ENCODE measurements around the gene ECT2L. TPM values are rescaled to one million over a fixed set of nuclear protein-coding genes. Genes with fewer than 3 reads are reported as not detected.
"Not testable (repeated sequence)": the region's sequence is repeated elsewhere in the genome, so short reads cannot be mapped to it uniquely, and the experiment has no call there.

The ECT2L gene
- total RNA-seq, 1 experiment from 2014 or later = not detected

- DNase-seq (ENCODE audit: low spot score) = no peak
- ChIA-PET CTCF (no interaction called here), POLR2A (ENCODE audit: low non-redundant PET) (no interaction called here)
- TF ChIP-seq CTCF (conservative IDR thresholded peaks at IDR 0.05; ENCODE audit: low read depth, low read length) (no peak), EZH2 (IDR thresholded peaks at IDR 0.05; ENCODE audit: borderline replicate concordance, low read depth, low read length, poor library complexity, severe bottlenecking) (no peak)
- Histone ChIP-seq H3K27ac (ENCODE audit: low read depth, low read length, poor library complexity, severe bottlenecking) (no peak overlapping the region), H3K9me3 (ENCODE audit: low read depth, low read length, poor library complexity, severe bottlenecking) (no peaks in the 10 kb centered on the region), H3K27me3 (replicated peaks; ENCODE audit: insufficient read depth, low read depth, low read length, poor library complexity) (no peaks in the 10 kb centered on the region), H3K36me3 (ENCODE audit: insufficient read depth, low read length, poor library complexity, severe bottlenecking) (peaks cover 5% of the 10 kb centered on the region), H3K4me3 (ENCODE audit: low read depth, low read length, poor library complexity, severe bottlenecking) (no peak overlapping the region), H3K4me1 (ENCODE audit: insufficient read depth, low read length, poor library complexity, severe bottlenecking) (no peaks in the 10 kb centered on the region)
- intact Hi-C loops (cut with micrococcal nuclease; ENCODE audit: unreplicated experiment) = no loop called here
- BruUV-seq (replicated peaks) = no TSS peak
Measured at GRCh38 chr6:138931660-138932059, 135.8 kb downstream of the ECT2L start.

- CTCF ChIA-PET; intact Hi-C loops (cut with micrococcal nuclease; ENCODE audit: unreplicated experiment); BruUV-seq (replicated peaks); H3K9me3 ChIP-seq (ENCODE audit: low read depth, low read length, poor library complexity, severe bottlenecking); POLR2A ChIA-PET (ENCODE audit: low non-redundant PET); DNase-seq (ENCODE audit: low spot score); H3K27me3 ChIP-seq (replicated peaks; ENCODE audit: insufficient read depth, low read depth, low read length, poor library complexity); H3K4me3 ChIP-seq (ENCODE audit: low read depth, low read length, poor library complexity, severe bottlenecking); H3K27ac ChIP-seq (ENCODE audit: low read depth, low read length, poor library complexity, severe bottlenecking); H3K4me1 ChIP-seq (ENCODE audit: insufficient read depth, low read length, poor library complexity, severe bottlenecking): not testable (repeated sequence)
- H3K36me3 ChIP-seq (ENCODE audit: insufficient read depth, low read length, poor library complexity, severe bottlenecking) = peaks cover 23% of the 10 kb centered on the region
Measured at GRCh38 chr6:138936873-138937272, 141.0 kb downstream of the ECT2L start.

DNA sequence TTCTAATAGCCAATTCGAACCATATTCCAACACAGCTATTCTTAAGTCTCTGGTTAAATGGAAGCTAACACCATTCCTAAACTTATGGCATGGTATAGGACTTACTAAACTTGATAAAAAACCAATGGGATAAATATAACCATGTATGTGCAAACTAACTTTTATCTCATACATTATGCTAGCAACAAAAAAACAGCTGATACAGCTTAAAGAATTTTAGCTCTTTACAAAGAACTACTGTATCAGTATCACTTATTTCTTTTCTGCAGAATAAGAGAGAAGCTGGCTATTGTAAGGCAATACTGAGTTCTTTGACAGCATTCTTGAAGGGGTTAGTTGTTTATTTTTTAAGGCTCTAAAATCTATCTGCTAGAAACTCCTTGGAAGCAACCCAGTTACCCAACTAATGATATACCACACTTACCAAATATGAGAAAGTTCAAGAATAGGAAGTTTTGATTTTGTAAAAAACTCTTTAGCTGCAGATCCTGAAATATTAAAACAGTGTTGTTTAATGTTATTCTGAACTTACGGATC lies 147.3 kb downstream of the ECT2L start:
- H3K27me3 ChIP-seq (replicated peaks; ENCODE audit: insufficient read depth, low read depth, low read length, poor library complexity) = no peaks in the 10 kb centered on the region
- DNase-seq (ENCODE audit: low spot score) = no peak
- TF ChIP-seq CTCF (conservative IDR thresholded peaks at IDR 0.05; ENCODE audit: low read depth, low read length) = no peak
- TF ChIP-seq EZH2 (IDR thresholded peaks at IDR 0.05; ENCODE audit: borderline replicate concordance, low read depth, low read length, poor library complexity, severe bottlenecking) = no peak
- H3K36me3 ChIP-seq (ENCODE audit: insufficient read depth, low read length, poor library complexity, severe bottlenecking) = peaks cover 25% of the 10 kb centered on the region
- peaks cover 13% of the 10 kb centered on the region for H3K4me1 ChIP-seq (ENCODE audit: insufficient read depth, low read length, poor library complexity, severe bottlenecking)
- H3K27ac ChIP-seq (ENCODE audit: low read depth, low read length, poor library complexity, severe bottlenecking) = no peak overlapping the region
- CTCF ChIA-PET = interaction anchor here (0.5 kb wide), 1 partner anchor 79 kb away, joined by 10 read pairs; no protein-coding TSS in a partner anchor
- no peaks in the 10 kb centered on the region for H3K9me3 ChIP-seq (ENCODE audit: low read depth, low read length, poor library complexity, severe bottlenecking)
- POLR2A ChIA-PET (ENCODE audit: low non-redundant PET) = no interaction called here
- no peak overlapping the region for H3K4me3 ChIP-seq (ENCODE audit: low read depth, low read length, poor library complexity, severe bottlenecking)
- BruUV-seq (replicated peaks) = no TSS peak
- intact Hi-C loops (cut with micrococcal nuclease; ENCODE audit: unreplicated experiment) = no loop called here

- no peak overlapping the region for H3K27ac ChIP-seq (ENCODE audit: low read depth, low read length, poor library complexity, severe bottlenecking)
- BruUV-seq (replicated peaks) = no TSS peak
Measured at GRCh38 chr6:138944412-138944811, 148.5 kb downstream of the ECT2L start.

More at GRCh38 chr6:138944412-138944811, 148.5 kb downstream of the ECT2L start:
- Histone ChIP-seq H3K36me3 (ENCODE audit: insufficient read depth, low read length, poor library complexity, severe bottlenecking) (peaks cover 25% of the 10 kb centered on the region), H3K4me3 (ENCODE audit: low read depth, low read length, poor library complexity, severe bottlenecking) (no peak overlapping the region), H3K4me1 (ENCODE audit: insufficient read depth, low read length, poor library complexity, severe bottlenecking) (peaks cover 20% of the 10 kb centered on the region), H3K27me3 (replicated peaks; ENCODE audit: insufficient read depth, low read depth, low read length, poor library complexity) (no peaks in the 10 kb centered on the region), H3K9me3 (ENCODE audit: low read depth, low read length, poor library complexity, severe bottlenecking) (no peaks in the 10 kb centered on the region)
- DNase-seq (ENCODE audit: low spot score) = no peak
- ChIA-PET POLR2A (ENCODE audit: low non-redundant PET) (no interaction called here), CTCF (no interaction called here)
- intact Hi-C loops (cut with micrococcal nuclease; ENCODE audit: unreplicated experiment) = no loop called here
- no peak for TF ChIP-seq CTCF (conservative IDR thresholded peaks at IDR 0.05; ENCODE audit: low read depth, low read length)
